ENCODE data around the gene MLST8.

MLST8 gene

GRCh38 chr16:2206780-2207433 is 1.7 kb downstream of the MLST8 start:
- in situ Hi-C loops (cut with MboI; ENCODE audit: low sequenced_read_pairs) = no loop called here

- in situ Hi-C loops (cut with MboI; ENCODE audit: low sequenced_read_pairs) = no loop called here
Measured at GRCh38 chr16:2207872-2208271, 2.6 kb downstream of the MLST8 start.

GRCh38 chr16:2208308-2208707 is 3.1 kb downstream of the MLST8 start:
- in situ Hi-C loops (cut with MboI; ENCODE audit: low sequenced_read_pairs) = no loop called here

GRCh38 chr16:2208772-2209171 is 3.5 kb downstream of the MLST8 start:
- in situ Hi-C loops (cut with MboI; ENCODE audit: low sequenced_read_pairs) = no loop called here

GRCh38 chr16:2209258-2210008 is 4.2 kb downstream of the MLST8 start:
- in situ Hi-C loops (cut with MboI; ENCODE audit: low sequenced_read_pairs) = no loop called here

- in situ Hi-C loops (cut with MboI; ENCODE audit: low sequenced_read_pairs) = no loop called here
Measured at GRCh38 chr16:2210009-2210332, 4.7 kb downstream of the MLST8 start.

GRCh38 chr16:2210386-2211365 is 5.4 kb downstream of the MLST8 start, which contains the start of gene BRICD5:
BRICD5 (minus strand) TSS chr16:2210863; CDS start chr16:2210833, 30 bp downstream.
- in situ Hi-C loops (cut with MboI; ENCODE audit: low sequenced_read_pairs) = no loop called here

GRCh38 chr16:2211923-2212347 is 6.7 kb downstream of the MLST8 start:
- in situ Hi-C loops (cut with MboI; ENCODE audit: low sequenced_read_pairs) = no loop called here

- in situ Hi-C loops (cut with MboI; ENCODE audit: low sequenced_read_pairs) = no loop called here
Measured at GRCh38 chr16:2212362-2213324, 7.4 kb downstream of the MLST8 start.

GRCh38 chr16:2213817-2214718 is 8.8 kb downstream of the MLST8 start:
- in situ Hi-C loops (cut with MboI; ENCODE audit: low sequenced_read_pairs) = no loop called here

GRCh38 chr16:2214719-2214968 is 9.4 kb downstream of the MLST8 start, which contains the start of gene PGP:
PGP (minus strand) TSS chr16:2214840; CDS start chr16:2214777, 63 bp downstream.
- in situ Hi-C loops (cut with MboI; ENCODE audit: low sequenced_read_pairs) = no loop called here

- in situ Hi-C loops (cut with MboI; ENCODE audit: low sequenced_read_pairs) = no loop called here
Measured at GRCh38 chr16:2216330-2216729, 11.1 kb downstream of the MLST8 start.

- in situ Hi-C loops (cut with MboI; ENCODE audit: low sequenced_read_pairs) = no loop called here
Measured at GRCh38 chr16:2223221-2223941, 18.1 kb downstream of the MLST8 start, which contains the start of gene E4F1. E4F1 (plus strand) TSS chr16:2223591; CDS start chr16:2223614, 23 bp downstream.

- in situ Hi-C loops (cut with MboI; ENCODE audit: low sequenced_read_pairs) = no loop called here
Measured at GRCh38 chr16:2223942-2224486, 18.8 kb downstream of the MLST8 start.

GRCh38 chr16:2226245-2226793 is 21.1 kb downstream of the MLST8 start:
- in situ Hi-C loops (cut with MboI; ENCODE audit: low sequenced_read_pairs) = no loop called here

- in situ Hi-C loops (cut with MboI; ENCODE audit: low sequenced_read_pairs) = no loop called here
Measured at GRCh38 chr16:2226918-2227317, 21.7 kb downstream of the MLST8 start.

- in situ Hi-C loops (cut with MboI; ENCODE audit: low sequenced_read_pairs) = no loop called here
Measured at GRCh38 chr16:2228161-2228824, 23.0 kb downstream of the MLST8 start.

Measured in HL-60/S4 (cell line).